HG03558 (cell line): ENCODE measurements around the gene ANKRD40CL.
"Not testable (repeated sequence)": the region's sequence is repeated elsewhere in the genome, so short reads cannot be mapped to it uniquely, and the experiment has no call there.

Experiments
- ATAC-seq: cut with Tn5 transposase; IDR thresholded peaks from one replicate; pipeline ENCODE4 v1.9.1; 2021; ENCODE audit warnings: moderate number of reproducible peaks; ENCODE audit not compliant: unreplicated experiment; ENCODE audit errors: extremely low read depth

ANKRD40CL gene, protein sequence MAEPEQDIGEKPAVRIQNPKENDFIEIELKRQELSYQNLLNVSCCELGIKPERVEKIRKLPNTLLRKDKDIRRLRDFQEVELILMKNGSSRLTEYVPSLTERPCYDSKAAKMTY

DNA sequence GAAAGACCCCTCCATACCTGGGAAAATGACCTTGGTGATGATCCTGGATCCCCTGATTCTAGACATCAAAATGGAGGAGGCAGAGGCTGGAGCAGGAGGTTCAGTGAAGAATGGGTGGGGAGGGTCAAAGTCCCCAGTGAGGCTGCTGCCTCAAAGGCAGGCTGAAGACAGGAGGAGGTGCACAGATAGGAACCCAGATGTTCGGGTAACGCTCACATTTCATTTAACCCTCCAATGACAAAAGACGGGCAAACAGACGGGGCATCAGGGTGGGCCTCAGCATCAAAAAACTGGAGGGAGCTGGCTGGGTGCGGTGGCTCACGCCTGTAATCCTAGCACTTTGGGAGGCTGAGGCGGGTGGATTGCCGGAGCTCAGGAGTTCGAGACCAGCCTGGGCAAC is at the start of gene ANKRD40CL:
ANKRD40CL (minus strand) TSS at position 73 of the 400 bp plus-strand sequence. CDS start 605 bp downstream, outside the sequence.
- ATAC-seq = no peak

DNA sequence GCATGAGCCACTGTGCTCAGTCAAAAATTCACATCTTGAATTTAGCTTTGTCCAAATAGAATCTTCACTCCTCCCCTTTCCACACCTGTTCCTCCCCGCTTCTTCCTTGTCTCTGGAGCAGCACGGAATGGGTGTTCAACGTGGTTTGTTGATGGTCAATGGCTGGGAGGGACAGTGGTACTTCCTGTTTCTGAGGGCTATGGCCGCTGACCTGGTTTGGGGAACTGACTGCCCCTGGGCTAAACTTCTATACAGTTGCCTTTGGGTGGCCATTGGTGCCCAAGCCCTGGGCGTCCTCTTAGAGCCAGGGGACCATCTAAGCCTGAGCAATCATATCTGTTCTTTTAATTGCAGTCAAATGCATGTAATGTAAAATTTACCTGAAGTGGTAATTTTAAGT is 49.0 kb upstream of the ANKRD40CL start:
- no peak for ATAC-seq

DNA sequence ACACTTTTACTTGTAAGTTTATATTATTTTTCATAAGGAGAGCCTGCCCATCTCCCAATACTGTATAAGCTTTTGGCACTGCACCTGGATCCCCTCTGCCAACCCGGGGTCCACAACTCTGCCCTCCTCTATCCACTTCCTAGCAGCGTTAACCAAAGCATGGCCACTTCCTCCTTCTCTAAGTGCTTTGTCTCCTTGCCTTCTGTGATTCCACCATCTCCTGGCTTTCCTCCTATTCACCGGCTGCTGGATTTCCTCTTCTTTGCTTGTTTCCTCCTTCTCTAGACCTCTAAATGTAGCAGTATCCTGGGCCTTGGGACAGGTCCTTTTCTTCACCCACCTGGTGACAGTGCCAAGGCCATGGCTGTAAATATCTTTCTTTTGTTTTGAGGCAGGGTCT is 48.1 kb upstream of the ANKRD40CL start:
- no peak for ATAC-seq

DNA sequence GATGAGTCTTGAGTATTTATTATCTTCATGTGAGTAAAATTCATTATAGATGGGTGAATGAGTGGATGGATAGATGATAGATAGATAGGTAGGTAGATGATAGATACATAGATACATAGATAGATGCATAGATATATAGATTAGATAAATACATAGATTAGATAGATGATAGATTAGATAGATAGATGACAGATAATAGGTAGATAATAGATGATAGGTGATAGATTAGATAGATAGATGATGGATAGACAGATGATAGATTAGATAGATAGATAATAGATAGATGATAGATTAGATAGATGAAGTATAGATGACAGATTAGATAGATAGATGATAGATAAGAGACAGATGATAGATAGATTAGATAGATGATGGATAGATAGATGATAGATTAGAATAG is 46.3 kb upstream of the ANKRD40CL start:
- no peak for ATAC-seq

DNA sequence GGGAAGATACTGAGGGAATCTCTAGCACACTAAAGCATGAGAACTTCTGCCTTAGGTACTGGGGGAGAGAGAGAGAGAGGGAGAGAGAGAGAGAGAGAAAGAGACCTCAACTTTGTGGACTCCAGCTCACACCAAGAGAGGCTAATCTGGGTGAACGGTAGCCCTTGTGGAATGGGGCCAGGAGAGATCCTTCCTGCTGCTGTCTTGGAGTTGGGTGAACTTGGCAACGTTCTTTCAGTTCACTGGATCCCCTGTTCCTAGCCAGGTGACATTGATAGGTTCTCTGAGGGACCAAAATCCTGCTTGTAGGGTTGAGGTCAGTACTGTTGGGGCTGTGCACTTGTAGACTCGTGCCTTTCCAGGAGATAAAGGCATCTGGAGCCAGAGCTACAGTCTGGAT is 41.6 kb upstream of the ANKRD40CL start:
- no peak for ATAC-seq

DNA sequence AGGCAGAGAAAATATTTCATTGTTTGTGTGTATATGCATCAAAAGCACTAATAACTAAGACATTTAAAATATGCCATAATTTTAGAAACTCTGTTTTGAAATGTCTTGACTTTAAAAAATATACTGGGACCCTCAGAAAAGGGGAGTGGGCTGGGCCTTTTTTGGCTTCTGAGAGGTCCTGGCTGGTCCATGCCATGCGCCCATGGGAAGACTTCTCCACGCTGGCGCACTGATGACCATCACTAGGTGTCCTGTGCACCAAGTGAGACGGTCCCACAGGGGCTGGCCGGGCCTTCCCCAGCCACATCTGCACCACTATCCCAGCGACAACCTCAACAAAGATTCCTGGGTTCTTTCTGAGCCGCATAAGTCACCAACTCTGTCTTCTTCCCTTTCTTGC is 41.1 kb upstream of the ANKRD40CL start:
- no peak for ATAC-seq

DNA sequence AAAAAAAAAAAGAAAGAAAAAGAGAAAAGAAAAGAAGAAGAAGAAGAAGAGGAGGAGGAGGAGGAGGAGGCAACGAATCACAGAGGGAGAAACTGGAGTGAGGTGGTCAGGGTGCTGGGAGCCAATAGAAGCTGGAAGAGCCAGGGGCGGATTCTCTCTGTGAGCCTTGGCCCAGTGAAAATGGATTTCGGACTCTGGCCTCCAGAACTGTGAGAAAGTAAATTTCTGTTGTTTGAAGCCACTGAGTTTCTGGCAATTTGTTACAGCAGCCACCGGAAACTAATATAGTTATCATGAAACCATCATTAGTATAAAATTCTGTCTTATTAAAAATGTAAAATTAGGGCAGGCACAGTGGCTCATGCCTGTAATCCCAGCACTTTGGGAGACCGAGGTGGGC is 40.4 kb upstream of the ANKRD40CL start:
- no peak for ATAC-seq

DNA sequence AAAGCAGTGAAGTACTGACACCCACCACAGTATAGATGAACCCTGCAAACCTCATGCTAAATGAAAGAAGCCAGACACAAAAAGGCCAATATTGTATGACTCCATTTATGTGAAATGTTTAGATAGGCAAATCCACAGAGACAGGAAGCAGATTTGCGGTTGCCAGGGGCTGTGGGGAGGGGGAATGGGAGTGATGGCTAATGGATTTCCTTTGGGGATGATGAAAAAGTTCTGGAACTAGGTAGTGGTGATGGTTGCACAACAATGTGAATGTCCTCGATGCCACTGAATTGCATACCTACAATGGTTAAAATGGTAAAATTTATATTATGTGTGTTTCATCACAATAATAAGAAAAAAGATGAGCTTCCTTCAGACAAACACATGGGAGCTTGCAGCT is 39.7 kb upstream of the ANKRD40CL start:
- ATAC-seq = no peak

DNA sequence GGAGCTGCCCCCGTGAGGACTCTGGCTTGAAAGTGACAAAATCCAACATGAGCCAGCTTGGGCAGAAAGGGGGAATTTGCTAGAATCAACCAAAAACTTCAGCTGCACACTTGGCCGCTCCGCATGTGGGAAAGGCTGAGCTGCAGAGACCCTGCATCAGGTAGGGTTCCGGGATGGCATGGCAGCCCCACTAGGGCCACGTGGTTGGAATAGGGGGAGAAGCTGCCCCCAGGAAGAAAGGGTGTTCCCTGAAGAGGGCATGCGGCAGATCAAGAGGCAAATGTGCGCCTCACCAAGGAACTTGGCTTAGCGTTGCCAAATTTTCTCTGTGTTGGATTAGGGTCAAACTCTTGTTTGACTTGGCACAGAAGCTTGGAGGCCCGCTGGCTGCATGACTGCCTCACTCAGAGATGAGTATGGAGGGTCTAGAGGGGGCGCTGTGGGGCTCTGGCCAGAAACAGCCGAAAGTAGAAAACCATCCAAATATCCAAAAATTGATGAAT is 38.9 kb upstream of the ANKRD40CL start:
- no peak for ATAC-seq

DNA sequence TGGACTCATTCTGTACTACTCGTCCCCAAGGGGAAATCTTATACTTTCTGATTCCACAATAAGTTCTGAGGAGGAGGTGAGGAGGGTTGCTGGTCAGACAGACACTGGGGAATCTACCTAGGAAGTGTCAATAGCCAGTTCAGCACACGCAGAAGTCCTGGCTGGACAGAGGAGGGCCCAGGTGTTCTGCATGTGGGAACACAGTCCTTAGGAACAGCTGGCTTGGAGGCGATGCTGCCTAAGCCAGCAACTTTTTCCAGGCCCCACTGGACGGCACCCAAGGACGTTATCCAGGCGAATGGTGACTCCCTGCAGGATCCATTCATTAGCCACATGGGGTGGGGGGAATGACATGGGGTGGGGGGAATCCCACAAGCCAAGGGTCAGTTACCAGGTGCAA is 38.2 kb upstream of the ANKRD40CL start:
- no peak for ATAC-seq

DNA sequence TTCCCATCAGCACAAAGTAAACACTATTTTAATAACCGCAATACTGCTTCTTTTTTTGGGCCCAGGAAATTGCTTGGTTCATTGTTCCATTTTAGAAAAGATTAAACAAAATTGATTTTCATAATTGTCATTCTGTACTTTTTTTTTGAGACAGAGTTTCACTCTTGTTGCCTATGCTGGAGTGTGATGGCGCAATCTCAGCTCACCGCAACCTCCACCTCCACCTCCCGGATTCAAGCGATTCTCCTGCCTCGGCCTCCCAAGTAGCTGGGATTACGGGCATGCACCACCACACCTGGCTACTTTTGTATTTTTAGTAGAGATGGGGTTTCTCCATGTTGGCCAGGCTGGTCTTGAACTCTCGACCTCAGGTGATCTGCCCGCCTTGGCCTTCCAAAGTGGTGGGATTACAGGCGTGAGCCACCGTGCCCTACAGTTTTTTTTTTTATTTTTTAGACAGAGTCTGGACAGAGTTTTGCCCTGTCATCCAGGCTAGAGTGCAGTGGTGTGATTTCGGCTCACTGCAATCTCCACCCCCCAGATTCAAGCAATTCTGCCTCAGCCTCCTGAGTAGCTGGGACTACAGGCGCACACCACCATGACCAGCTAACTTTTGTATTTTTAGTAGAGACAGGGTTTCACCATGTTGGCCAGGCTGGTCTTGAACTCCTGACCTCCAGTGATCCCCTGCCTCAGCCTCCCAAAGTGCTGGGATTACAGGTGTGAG is 37.6 kb upstream of the ANKRD40CL start:
- not testable (repeated sequence) for ATAC-seq

DNA sequence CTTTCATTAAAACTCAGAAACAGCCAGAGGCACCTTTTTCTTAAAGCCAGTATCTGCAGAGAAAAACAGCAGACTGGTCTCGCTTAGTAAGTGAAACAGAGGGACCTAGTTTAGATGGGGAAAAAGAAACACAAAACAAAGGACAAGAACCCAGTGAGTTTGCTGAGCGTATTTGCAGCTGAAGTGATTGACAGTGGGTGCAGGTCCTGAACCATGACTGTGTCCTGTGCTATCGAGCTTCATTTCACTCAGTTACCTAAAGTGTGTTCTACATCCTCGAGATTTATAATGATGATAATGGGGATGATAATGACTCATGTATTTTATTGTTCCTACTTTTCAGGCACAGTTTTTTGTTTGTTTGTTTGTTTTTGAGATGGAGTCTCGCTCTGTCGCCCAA is 36.4 kb upstream of the ANKRD40CL start:
- ATAC-seq = no peak

DNA sequence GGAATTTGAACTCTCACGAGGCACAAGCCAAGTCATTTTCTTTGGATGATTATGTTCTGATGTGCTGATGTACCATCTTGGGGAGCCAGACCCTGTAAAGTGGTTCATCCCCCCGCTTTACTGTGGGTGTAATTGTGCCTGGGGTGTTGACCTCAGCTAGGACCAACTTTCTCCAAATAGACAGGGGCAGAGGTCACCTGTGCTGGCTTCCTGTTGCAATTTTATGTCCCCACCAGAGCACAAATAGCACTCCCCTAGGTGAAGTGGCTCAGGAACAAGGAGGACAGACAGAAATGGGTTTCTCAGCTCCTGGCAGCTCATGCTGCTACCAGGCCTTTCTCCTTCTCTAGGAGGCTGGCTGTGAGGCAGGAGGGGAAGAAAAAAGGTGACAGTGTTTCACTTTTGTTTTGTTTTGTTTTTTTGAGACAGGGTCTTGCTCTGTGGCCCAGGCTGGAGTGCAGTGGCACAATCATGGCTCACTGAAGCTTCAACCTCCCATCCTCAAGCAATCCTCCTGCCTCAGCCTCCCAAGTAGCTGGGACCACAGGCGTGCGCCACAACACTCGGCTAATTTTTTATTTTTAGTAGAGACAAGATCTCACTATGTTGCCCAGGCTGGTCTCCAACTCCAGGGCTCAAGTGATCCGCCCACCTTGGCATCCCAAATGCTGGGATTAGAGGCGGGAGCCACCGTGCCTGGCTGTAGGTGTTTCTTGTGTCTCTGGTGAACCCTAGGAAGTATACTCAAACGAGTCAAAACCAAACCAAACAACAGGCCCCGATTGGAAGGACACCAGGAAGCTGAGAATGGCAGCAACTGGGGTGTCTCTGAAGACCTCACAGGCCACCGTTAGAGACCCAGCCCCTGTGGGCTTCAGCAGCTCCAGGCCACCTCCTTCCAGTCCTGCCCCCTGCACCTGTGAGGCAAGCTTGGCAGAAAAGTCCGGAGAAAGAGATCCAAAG is 35.6 kb upstream of the ANKRD40CL start:
- ATAC-seq = no peak

DNA sequence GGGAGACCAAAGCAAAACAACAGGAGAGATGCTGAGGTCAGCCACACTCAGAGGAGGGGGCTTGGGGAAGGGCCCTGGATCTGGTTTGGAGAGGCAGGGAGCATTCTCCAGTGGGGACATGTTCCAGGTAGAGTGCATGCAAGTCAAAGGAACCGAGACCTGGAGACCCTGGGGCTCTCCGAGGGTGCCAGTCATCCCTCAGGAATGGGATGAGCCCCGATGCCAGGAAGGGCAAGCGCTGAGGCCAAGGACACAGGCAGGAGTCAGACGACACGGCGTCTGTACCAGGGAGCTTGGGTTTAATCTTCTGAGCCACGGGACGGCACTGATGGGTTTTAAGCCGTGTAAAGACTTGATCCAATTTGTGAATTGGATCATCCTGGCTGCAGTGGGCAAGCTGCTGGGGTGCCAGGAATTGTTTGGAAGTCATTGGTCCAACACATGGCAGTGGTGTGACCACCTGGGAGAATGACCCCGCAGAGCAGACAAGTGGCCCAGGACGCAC is 32.9 kb upstream of the ANKRD40CL start:
- ATAC-seq = no peak

DNA sequence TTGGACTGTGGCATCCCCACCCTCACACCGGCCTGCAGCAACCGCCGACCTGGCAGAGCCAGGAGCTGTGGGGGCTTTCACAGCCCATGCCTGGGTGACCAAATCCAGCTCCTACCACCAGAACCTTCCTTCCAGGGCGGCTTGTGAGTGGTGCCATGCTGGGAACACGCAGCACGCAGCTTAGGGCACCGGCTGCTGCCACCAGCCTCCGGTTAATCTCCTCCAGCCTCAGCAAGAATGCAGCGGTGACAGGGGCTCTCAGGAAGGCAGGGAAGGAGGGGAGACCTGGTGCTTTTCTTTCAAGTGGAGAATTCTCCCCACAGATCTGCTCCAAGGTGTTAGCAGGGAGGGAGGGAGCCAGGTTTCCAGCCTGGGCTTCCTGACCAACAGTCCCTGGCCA is 32.3 kb upstream of the ANKRD40CL start:
- no peak for ATAC-seq

DNA sequence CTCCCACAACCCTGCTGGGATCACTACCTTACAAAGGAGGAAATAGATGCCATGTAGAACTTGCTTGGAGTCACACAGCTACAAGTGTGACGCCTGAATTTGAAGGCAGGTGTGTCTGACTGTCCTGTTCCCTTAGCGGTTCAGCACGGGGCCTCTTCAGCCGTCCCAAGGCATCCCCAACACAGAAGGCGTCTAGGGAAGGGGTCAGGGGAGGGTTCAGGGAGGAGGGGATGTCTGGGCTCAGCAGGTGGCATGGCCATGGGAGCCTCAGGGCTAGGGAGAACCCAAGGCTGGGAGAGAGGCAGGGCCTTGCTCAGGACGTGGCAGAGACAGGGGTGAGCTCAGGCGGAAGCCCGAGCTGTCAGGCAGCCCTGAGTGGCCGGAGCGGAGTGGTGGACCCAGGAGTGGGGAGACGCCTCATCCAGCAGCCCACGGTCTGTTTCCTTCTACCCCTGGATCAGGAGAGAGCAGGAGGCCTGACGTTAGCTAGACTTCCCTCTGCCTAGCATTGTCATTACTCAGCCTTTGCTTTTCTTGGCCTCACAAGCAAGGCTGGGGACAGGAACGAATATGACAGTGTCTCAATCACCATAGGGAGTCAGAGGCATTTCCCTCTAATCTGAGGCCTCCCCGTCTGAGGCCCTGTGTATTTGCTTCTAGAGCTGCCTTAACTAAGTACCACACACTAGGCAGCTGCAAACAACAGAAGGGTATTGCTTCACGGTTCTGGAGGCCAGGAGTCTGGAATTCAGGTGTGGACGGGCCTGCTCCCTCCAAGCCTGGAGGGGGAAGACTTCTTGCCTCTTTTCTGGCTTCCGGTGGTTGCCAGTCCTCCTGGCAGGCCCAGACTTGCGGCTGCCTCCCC is 31.3 kb upstream of the ANKRD40CL start:
- no peak for ATAC-seq

DNA sequence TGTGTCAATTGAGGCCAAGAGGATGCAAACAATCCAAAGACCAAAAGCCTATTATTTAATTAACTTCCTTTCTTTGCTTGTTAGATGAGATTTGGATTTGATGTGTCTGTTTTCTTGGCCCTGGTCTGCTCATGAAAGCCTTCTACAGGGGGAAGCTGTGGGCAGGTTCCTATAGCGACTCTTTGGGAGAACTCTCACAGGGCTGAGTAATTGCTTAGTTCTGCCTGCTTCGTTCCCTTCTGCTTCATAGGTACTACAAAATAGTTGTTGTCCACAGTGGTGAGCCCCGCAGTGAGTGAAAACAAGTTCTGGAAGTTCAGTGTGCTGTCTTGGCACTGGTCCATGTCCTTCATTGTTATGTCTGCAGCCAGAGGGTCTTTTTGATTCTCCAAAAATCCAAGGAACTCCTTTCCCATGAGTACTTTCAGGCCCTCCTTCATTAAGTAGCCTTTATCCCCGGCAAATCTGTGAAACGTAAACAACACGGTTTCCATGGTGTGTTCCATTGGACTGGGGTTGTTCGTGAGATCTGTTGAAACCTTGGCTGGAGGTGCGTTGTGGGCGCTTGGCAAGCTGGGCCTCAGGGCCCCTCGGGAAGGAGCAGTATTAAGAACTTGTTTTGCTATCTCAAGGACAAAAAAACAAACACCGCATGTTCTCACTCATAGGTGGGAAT is 30.0 kb upstream of the ANKRD40CL start:
- no peak for ATAC-seq

DNA sequence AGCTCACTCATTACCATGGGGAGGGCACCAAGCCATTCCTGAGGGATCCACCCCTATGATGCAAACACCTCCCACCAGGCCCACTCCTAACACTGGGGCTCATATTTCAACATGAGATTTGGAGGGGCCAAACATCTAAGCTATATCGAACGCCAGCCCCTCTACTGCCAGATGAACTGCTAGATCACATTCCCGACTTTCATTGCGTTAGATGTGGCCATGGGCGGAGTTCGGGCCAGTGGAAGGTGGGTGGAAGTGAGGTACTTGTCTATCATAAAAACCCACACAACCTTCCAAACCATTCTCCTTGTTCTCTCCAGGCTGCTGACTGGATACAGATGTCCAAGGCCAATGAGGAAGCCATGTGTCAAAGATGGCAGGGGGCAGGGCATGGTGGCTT is 27.0 kb upstream of the ANKRD40CL start:
- no peak for ATAC-seq

DNA sequence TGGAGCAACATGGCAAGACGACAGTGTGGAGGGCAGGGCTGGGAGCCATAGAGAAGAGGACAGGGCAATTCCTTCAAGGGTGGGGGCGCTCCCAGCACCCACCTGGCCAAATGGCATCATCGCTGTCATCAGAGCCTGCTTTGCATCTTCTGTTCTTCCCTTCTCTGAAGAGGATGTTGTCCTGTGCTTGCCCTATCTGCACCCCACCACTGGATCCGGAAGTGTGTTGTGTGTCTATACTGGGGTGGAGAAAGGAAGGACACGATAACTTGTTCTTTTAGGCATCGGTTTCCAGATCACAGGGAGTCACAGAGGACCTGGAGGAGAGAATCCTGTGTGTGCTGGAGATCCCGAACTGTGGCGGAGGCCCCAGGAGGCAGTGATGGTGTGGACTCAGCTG is 25.7 kb upstream of the ANKRD40CL start:
- no peak for ATAC-seq
